ENCODE measurements around the gene RGS10.
"Not testable (repeated sequence)": the region's sequence is repeated elsewhere in the genome, so short reads cannot be mapped to it uniquely, and the experiment has no call there.

Gene RGS10

GRCh38 chr10:119466655-119467054, 75.9 kb downstream of the RGS10 start:
- no peak for DNase-seq

- no peak for DNase-seq
These were observed 76.4 kb downstream of the RGS10 start for GRCh38 chr10:119466076-119466475.

- DNase-seq, result no peak
These were observed 77.4 kb downstream of the RGS10 start for GRCh38 chr10:119465085-119465484.

GRCh38 chr10:119463195-119463594, 79.3 kb downstream of the RGS10 start:
- DNase-seq, result not testable (repeated sequence)

GRCh38 chr10:119462773-119463172, 79.7 kb downstream of the RGS10 start:
- DNase-seq, result no peak

GRCh38 chr10:119461923-119462322, 80.6 kb downstream of the RGS10 start:
- no peak for DNase-seq

- peak; percentile 77 for DNase-seq
These were observed 81.1 kb downstream of the RGS10 start for GRCh38 chr10:119461380-119461779.

- no peak for DNase-seq
These were observed 81.9 kb downstream of the RGS10 start for GRCh38 chr10:119460369-119461195.

- no peak for DNase-seq
These were observed 82.7 kb downstream of the RGS10 start for GRCh38 chr10:119459681-119460340.

- no peak for DNase-seq
These were observed 84.4 kb downstream of the RGS10 start for GRCh38 chr10:119457966-119458766.

- no peak for DNase-seq
These were observed 86.1 kb downstream of the RGS10 start for GRCh38 chr10:119456435-119456810.

GRCh38 chr10:119455609-119456434, 86.7 kb downstream of the RGS10 start:
- DNase-seq, result no peak

- DNase-seq, result no peak
These were observed 87.5 kb downstream of the RGS10 start for GRCh38 chr10:119454990-119455389.

- DNase-seq, result no peak
These were observed 88.2 kb downstream of the RGS10 start for GRCh38 chr10:119454316-119454715.

GRCh38 chr10:119453313-119453712, 89.2 kb downstream of the RGS10 start:
- DNase-seq, result no peak

GRCh38 chr10:119452396-119452795, 90.1 kb downstream of the RGS10 start:
- no peak for DNase-seq

- no peak for DNase-seq
These were observed 91.1 kb downstream of the RGS10 start for GRCh38 chr10:119451300-119451896.

- no peak for DNase-seq
These were observed 91.8 kb downstream of the RGS10 start for GRCh38 chr10:119450606-119451299.
